ENCODE results near the gene C10orf53.

C10orf53 gene

GRCh38 chr10:49643241-49644034, 36.0 kb upstream of the C10orf53 start:
- no peak for TF ChIP-seq CTCF (IDR thresholded peaks at IDR 0.05; ENCODE audit: low read depth, low read length, missing control alignments)
- DNase-seq (ENCODE audit: low read depth), result no peak
- in situ Hi-C loops (cut with HindIII; ENCODE audit: low sequenced_read_pairs), result no loop called here
- no peak overlapping the region for H3K4me3 ChIP-seq (ENCODE audit: low read depth, low read length)

GRCh38 chr10:49644035-49644646, 35.3 kb upstream of the C10orf53 start:
- in situ Hi-C loops (cut with HindIII; ENCODE audit: low sequenced_read_pairs), result no loop called here
- TF ChIP-seq CTCF (IDR thresholded peaks at IDR 0.05; ENCODE audit: low read depth, low read length, missing control alignments), result no peak
- no peak for DNase-seq (ENCODE audit: low read depth)
- no peak overlapping the region for H3K4me3 ChIP-seq (ENCODE audit: low read depth, low read length)

- H3K4me3 ChIP-seq (ENCODE audit: low read depth, low read length), result no peak overlapping the region
- no peak for DNase-seq (ENCODE audit: low read depth)
- in situ Hi-C loops (cut with HindIII; ENCODE audit: low sequenced_read_pairs), result no loop called here
- TF ChIP-seq CTCF (IDR thresholded peaks at IDR 0.05; ENCODE audit: low read depth, low read length, missing control alignments), result no peak
Observed at GRCh38 chr10:49645417-49645816, 34.0 kb upstream of the C10orf53 start.

GRCh38 chr10:49645871-49646870, 33.3 kb upstream of the C10orf53 start:
- TF ChIP-seq CTCF (IDR thresholded peaks at IDR 0.05; ENCODE audit: low read depth, low read length, missing control alignments), result no peak
- no peak overlapping the region for H3K4me3 ChIP-seq (ENCODE audit: low read depth, low read length)
- in situ Hi-C loops (cut with HindIII; ENCODE audit: low sequenced_read_pairs), result no loop called here
- DNase-seq (ENCODE audit: low read depth), result no peak

- no peak for DNase-seq (ENCODE audit: low read depth)
- TF ChIP-seq CTCF (IDR thresholded peaks at IDR 0.05; ENCODE audit: low read depth, low read length, missing control alignments), result no peak
- no peak overlapping the region for H3K4me3 ChIP-seq (ENCODE audit: low read depth, low read length)
- in situ Hi-C loops (cut with HindIII; ENCODE audit: low sequenced_read_pairs), result no loop called here
Observed at GRCh38 chr10:49647554-49647953, 31.9 kb upstream of the C10orf53 start.
